HTR-8/SVneo (cell line): ENCODE results near the gene ASB2.

Experiments used
- DNase-seq: peaks from one replicate; pipeline ENCODE4 v3.0.0; 2011; ENCODE audit warnings: low spot score, mixed read lengths; ENCODE audit not compliant: insufficient read length
- FAIRE-seq: peaks from 2 replicates; lab custom pipeline; 2011; peaks lifted over from hg19 to GRCh38; lab: Jason Lieb, UNC

The ASB2 gene

GRCh38 chr14:93965287-93965821 lies 11.0 kb downstream of the ASB2 start:
- FAIRE-seq: no peak
- peak; percentile 35 for DNase-seq

- DNase-seq (no peak), FAIRE-seq (no peak)
Measured at GRCh38 chr14:93964820-93965286, 11.5 kb downstream of the ASB2 start.

GRCh38 chr14:93964281-93964680 lies 12.1 kb downstream of the ASB2 start:
- FAIRE-seq: no peak
- DNase-seq: no peak

- no peak for DNase-seq
- no peak for FAIRE-seq
Measured at GRCh38 chr14:93963692-93964091, 12.7 kb downstream of the ASB2 start.

GRCh38 chr14:93962701-93963601 lies 13.4 kb downstream of the ASB2 start:
- peak; percentile 49 for FAIRE-seq
- DNase-seq: no peak

- no peak for FAIRE-seq
Measured at GRCh38 chr14:93961620-93962019, 14.8 kb downstream of the ASB2 start.

GRCh38 chr14:93960774-93961438 lies 15.5 kb downstream of the ASB2 start:
- no peak for FAIRE-seq
- no peak for DNase-seq

More at GRCh38 chr14:93961620-93962019, 14.8 kb downstream of the ASB2 start:
- DNase-seq: no peak

- DNase-seq: no peak
Measured at GRCh38 chr14:93960108-93960475, 16.3 kb downstream of the ASB2 start.

GRCh38 chr14:93959239-93960107 lies 16.9 kb downstream of the ASB2 start:
- DNase-seq: peak; percentile 90
- peak; percentile 54 for FAIRE-seq

More at GRCh38 chr14:93960108-93960475, 16.3 kb downstream of the ASB2 start:
- no peak for FAIRE-seq

- no peak for DNase-seq
Measured at GRCh38 chr14:93958567-93959238, 17.7 kb downstream of the ASB2 start.

GRCh38 chr14:93957751-93958566 lies 18.4 kb downstream of the ASB2 start:
- no peak for DNase-seq
- FAIRE-seq: no peak

More at GRCh38 chr14:93958567-93959238, 17.7 kb downstream of the ASB2 start:
- no peak for FAIRE-seq

- no peak for FAIRE-seq
- DNase-seq: no peak
Measured at GRCh38 chr14:93957333-93957710, 19.0 kb downstream of the ASB2 start.

- FAIRE-seq (no peak), DNase-seq (no peak)
Measured at GRCh38 chr14:93956514-93957332, 19.6 kb downstream of the ASB2 start.

- no peak for FAIRE-seq
Measured at GRCh38 chr14:93955850-93956481, 20.4 kb downstream of the ASB2 start.

GRCh38 chr14:93954900-93955849 lies 21.2 kb downstream of the ASB2 start:
- FAIRE-seq (no peak), DNase-seq (no peak)

More at GRCh38 chr14:93955850-93956481, 20.4 kb downstream of the ASB2 start:
- no peak for DNase-seq

GRCh38 chr14:93954516-93954830 lies 21.9 kb downstream of the ASB2 start:
- DNase-seq: no peak
- FAIRE-seq: no peak
